ENCODE measurements around the gene MSI2.

Gene MSI2

DNA sequence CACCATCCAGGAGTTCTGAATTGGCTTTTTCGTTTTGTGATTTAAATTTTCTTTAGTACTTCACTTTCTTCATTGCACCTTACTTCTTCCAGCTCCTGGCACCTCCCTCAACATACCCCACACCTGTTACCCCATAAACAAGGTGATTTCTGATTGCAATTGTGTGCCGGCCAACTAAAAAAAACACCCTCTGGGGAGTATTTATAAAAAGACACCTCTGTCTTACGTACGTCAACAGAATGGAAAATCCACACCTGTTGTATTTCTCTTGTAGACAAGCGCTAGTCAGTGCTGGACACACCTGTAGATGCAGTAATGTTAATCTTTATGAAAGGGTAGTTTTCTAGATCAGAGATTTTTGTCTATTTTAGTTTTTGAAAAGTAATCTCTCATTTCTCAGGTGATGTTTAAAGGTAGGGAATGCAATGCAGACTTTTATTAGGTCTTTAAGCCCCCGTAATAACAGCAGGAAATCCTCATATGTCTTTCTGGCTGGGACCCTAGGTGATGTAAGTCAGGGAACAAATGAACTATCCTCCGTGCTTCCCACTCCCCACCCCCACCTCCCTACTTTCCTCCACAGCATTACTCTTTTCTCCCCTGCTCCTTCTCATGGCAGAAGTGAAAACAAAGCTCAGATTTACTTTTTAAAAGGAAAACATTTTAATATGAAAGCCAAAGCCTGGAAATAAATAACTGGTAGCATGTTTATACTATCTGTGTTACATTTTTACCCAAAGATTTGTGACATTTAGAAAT, 4.2 kb downstream of the MSI2 start:
- no peak overlapping the region for H3K4me3 ChIP-seq (ENCODE audit: low read depth, low read length)
- DNase-seq (ENCODE audit: low read depth): no peak
- TF ChIP-seq, protein P1, sequence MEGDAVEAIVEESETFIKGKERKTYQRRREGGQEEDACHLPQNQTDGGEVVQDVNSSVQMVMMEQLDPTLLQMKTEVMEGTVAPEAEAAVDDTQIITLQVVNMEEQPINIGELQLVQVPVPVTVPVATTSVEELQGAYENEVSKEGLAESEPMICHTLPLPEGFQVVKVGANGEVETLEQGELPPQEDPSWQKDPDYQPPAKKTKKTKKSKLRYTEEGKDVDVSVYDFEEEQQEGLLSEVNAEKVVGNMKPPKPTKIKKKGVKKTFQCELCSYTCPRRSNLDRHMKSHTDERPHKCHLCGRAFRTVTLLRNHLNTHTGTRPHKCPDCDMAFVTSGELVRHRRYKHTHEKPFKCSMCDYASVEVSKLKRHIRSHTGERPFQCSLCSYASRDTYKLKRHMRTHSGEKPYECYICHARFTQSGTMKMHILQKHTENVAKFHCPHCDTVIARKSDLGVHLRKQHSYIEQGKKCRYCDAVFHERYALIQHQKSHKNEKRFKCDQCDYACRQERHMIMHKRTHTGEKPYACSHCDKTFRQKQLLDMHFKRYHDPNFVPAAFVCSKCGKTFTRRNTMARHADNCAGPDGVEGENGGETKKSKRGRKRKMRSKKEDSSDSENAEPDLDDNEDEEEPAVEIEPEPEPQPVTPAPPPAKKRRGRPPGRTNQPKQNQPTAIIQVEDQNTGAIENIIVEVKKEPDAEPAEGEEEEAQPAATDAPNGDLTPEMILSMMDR (IDR thresholded peaks at IDR 0.05; ENCODE audit: control insufficient read depth, extremely low read depth, insufficient read depth): no peak

DNA sequence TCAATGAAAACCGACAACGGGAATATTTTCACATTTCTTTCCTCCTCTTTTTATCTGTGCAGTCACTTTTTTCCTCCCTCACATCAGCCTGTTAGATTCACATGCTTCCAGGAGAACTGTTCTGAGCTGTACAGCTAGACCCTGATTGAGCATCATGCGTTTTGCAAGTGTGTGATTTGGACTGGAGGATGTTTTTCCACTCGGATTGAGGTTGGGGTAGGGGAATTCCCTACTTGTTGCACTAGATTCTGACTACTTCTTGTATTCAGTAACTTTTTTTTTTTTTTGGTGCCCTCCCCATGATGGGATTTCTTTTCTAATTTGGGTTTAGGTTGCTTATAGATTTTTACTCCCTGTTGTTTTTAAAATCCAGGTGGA, 4.8 kb downstream of the MSI2 start:
- DNase-seq (ENCODE audit: low read depth): no peak
- TF ChIP-seq, protein P1 (IDR thresholded peaks at IDR 0.05; ENCODE audit: control insufficient read depth, extremely low read depth, insufficient read depth): no peak
- no peak overlapping the region for H3K4me3 ChIP-seq (ENCODE audit: low read depth, low read length)

DNA sequence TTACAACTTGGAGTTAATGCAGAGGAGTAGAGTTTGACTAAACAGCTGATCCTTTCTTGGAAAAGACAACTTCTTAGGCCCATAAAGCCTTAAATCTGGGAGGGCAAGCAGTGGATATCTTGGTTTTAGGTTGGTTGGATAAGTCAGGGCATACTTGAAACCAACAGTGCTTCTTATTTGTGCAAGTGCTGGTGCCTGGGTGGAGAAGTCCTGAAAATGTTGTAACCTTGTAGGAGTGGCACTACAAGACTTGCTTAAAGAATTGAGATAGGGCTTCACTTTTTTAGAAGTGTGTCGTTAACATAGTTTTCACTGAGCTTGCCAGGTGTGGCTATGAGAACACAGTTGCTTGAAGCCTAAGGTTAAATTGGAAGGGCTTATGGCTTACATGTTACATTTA, 6.2 kb downstream of the MSI2 start:
- TF ChIP-seq, protein P1 (IDR thresholded peaks at IDR 0.05; ENCODE audit: control insufficient read depth, extremely low read depth, insufficient read depth): no peak
- H3K4me3 ChIP-seq (ENCODE audit: low read depth, low read length): no peak overlapping the region
- DNase-seq (ENCODE audit: low read depth): no peak

DNA sequence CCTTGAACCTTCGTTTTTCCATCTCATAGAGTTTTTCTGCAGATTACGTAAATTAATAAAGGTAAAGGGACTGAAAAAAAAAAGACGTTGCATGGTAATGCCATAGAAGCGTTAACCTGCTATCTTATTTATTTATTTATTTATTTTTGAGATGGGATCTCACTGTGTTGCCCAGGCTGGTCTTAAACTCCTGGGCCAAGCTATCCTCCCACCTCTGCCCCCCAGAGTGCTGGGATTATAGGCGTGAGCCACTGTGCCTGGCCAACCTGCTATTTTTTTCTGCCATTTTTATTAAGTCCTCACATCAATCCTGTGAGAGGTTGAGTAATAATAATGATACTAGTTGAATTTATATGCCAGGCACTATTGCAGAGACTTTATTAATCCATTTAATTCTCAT, 7.9 kb downstream of the MSI2 start:
- no peak overlapping the region for H3K4me3 ChIP-seq (ENCODE audit: low read depth, low read length)
- DNase-seq (ENCODE audit: low read depth): no peak
- TF ChIP-seq, protein P1 (IDR thresholded peaks at IDR 0.05; ENCODE audit: control insufficient read depth, extremely low read depth, insufficient read depth): no peak

DNA sequence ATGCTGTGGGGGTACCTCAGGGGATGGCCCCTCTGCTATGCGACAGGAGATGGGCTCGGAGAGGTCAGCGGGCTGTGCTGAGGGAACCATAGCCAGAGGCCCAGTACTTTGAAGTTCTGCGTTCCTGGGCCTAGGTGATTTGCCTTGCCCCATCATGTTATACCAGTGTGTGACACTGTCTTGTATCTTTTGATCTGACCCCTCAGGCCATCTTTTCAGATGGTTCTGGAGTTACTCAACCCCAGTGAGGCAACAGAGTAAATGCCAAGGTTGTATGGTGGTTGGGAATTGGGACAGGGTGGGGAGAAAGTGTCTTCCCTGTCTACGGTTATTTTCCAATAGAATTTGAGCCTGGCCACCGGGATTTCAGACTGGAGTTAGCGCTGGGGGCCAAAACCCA, 8.5 kb downstream of the MSI2 start:
- TF ChIP-seq, protein P1 (IDR thresholded peaks at IDR 0.05; ENCODE audit: control insufficient read depth, extremely low read depth, insufficient read depth): no peak
- H3K4me3 ChIP-seq (ENCODE audit: low read depth, low read length): no peak overlapping the region
- no peak for DNase-seq (ENCODE audit: low read depth)

DNA sequence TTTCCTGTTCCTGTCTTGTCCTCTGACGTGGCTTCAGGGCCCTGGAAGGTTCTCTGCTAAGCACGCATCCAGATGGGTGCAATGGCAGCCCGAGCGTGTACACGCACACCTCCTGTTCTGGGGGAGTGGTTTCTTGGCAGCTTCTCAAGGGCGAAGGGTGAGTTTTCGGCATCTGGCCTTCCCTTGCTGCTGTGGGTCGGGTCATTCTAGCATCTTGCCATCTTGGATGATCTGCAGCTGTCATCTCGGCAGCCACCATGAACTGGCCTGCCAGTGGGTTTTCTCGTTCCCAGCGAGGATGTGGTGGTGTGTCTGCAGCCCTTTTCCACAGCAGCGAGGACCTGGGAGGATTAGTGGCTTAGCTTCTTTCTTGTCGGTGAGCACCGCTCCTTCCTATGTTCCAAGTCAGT, 10.6 kb downstream of the MSI2 start:
- TF ChIP-seq, protein P1 (IDR thresholded peaks at IDR 0.05; ENCODE audit: control insufficient read depth, extremely low read depth, insufficient read depth): no peak
- no peak overlapping the region for H3K4me3 ChIP-seq (ENCODE audit: low read depth, low read length)
- DNase-seq (ENCODE audit: low read depth): no peak

DNA sequence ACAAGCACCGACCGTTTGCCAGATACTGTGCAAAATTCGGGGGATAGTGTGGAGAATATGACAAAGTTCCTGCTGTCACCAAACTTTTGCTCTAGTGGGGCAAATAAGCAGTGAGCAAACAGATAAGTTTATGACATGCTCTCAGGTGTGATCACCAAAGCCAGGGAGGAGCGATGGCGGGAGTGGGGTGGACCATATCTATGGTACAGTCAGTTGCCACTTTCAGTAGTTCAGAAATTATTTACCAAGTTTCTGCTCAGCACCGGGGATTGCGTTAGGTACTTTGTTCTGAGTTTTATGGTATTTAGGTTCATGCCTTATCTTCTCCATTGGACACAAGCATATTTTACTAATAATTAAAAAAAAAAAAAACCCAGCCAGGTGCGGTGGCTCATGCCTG, 11.9 kb downstream of the MSI2 start:
- TF ChIP-seq, protein P1 (IDR thresholded peaks at IDR 0.05; ENCODE audit: control insufficient read depth, extremely low read depth, insufficient read depth): no peak
- no peak overlapping the region for H3K4me3 ChIP-seq (ENCODE audit: low read depth, low read length)
- DNase-seq (ENCODE audit: low read depth): no peak

All from LNCaP clone FGC (cell line).